Neutrophil (primary cell): ENCODE data around the gene RHBDD1.

Experiments used
- H3K27ac ChIP-seq: fragments of 200-600 bp; sonication (generic); 2 replicates; pipeline ENCODE4 v1.5.1; 2016; ENCODE audit warnings: mild to moderate bottlenecking, moderate library complexity
- H3K27me3 ChIP-seq: fragments of 200-600 bp; sonication (generic); 2 replicates; pipeline ENCODE4 v1.6.0; 2016; ENCODE audit warnings: mild to moderate bottlenecking
- H3K36me3 ChIP-seq: fragments of 200-600 bp; sonication (generic); 2 replicates; pipeline ENCODE4 v1.5.1; 2017
- H3K4me1 ChIP-seq, 2 experiments: fragments of 200-600 bp in 1 of 2; sonication (generic) in 1 of 2; 1 replicate in 1 of 2; 2 replicates in 1 of 2; pipeline versions ENCODE4 v1.5.1 to v1.6.1; 2013 to 2016; ENCODE audit warnings: low read depth in 1 of 2, low read length in 1 of 2, mild to moderate bottlenecking in 1 of 2, moderate library complexity in 1 of 2; ENCODE audit not compliant: control insufficient read depth in 1 of 2, insufficient read depth in 1 of 2
- H3K4me3 ChIP-seq, 2 experiments: fragments of 200-600 bp in 1 of 2; sonication (generic) in 1 of 2; 1 replicate in 1 of 2; 2 replicates in 1 of 2; pipeline ENCODE4 v1.5.1; 2013 to 2016; ENCODE audit warnings: low read depth in 1 of 2, low read length in 1 of 2, mild to moderate bottlenecking in 1 of 2, moderate library complexity in 1 of 2
- H3K9me3 ChIP-seq: fragments of 200-600 bp; sonication (generic); 2 replicates; pipeline ENCODE4 v1.5.1; 2016
- CTCF ChIP-seq: fragments of 200-600 bp; sonication (generic); IDR thresholded peaks from 2 replicates; pipeline ENCODE4 v1.5.1; 2016; ENCODE audit warnings: antibody characterized with exemption

Gene RHBDD1

GRCh38 chr2:226794751-226795171 is 41.1 kb upstream of the RHBDD1 start:
- Histone ChIP-seq H3K4me1 (peaks cover 11 to 17% of the 10 kb centered on the region in 2 experiments), H3K4me3 (no peak overlapping the region), H3K27ac (no peak overlapping the region), H3K27me3 (peaks cover 90% of the 10 kb centered on the region), H3K36me3 (no peaks in the 10 kb centered on the region), H3K9me3 (no peaks in the 10 kb centered on the region)
- no peak for TF ChIP-seq CTCF

GRCh38 chr2:226795281-226796011 is 40.4 kb upstream of the RHBDD1 start:
- peaks cover 15 to 23% of the 10 kb centered on the region in 2 experiments for H3K4me1 ChIP-seq
- no peak overlapping the region for H3K4me3 ChIP-seq
- H3K36me3 ChIP-seq: no peaks in the 10 kb centered on the region
- no peak overlapping the region for H3K27ac ChIP-seq
- H3K9me3 ChIP-seq: no peaks in the 10 kb centered on the region
- no peak for TF ChIP-seq CTCF
- peaks cover 90% of the 10 kb centered on the region for H3K27me3 ChIP-seq

- peaks cover 10 to 25% of the 10 kb centered on the region in 2 experiments for H3K4me1 ChIP-seq
Observed at GRCh38 chr2:226796012-226796839, 39.6 kb upstream of the RHBDD1 start.

GRCh38 chr2:226796840-226797288 is 39.0 kb upstream of the RHBDD1 start:
- no peak for TF ChIP-seq CTCF
- Histone ChIP-seq H3K4me1 (peaks cover 10 to 25% of the 10 kb centered on the region in 2 experiments), H3K36me3 (no peaks in the 10 kb centered on the region), H3K4me3 (no peak overlapping the region), H3K9me3 (no peaks in the 10 kb centered on the region), H3K27me3 (peaks cover 98% of the 10 kb centered on the region), H3K27ac (no peak overlapping the region)

More at GRCh38 chr2:226796012-226796839, 39.6 kb upstream of the RHBDD1 start:
- Histone ChIP-seq H3K36me3 (no peaks in the 10 kb centered on the region), H3K27me3 (peaks cover 92% of the 10 kb centered on the region), H3K4me3 (no peak overlapping the region), H3K27ac (no peak overlapping the region), H3K9me3 (no peaks in the 10 kb centered on the region)
- no peak for TF ChIP-seq CTCF

- Histone ChIP-seq H3K36me3 (no peaks in the 10 kb centered on the region), H3K9me3 (no peaks in the 10 kb centered on the region), H3K27ac (no peak overlapping the region), H3K4me1 (peaks cover 10 to 27% of the 10 kb centered on the region in 2 experiments), H3K4me3 (no peak overlapping the region), H3K27me3 (peaks cover 100% of the 10 kb centered on the region)
- TF ChIP-seq CTCF: no peak
Observed at GRCh38 chr2:226797289-226797988, 38.4 kb upstream of the RHBDD1 start.
